ENCODE measurements around the gene CCNYL1. TPM values are rescaled to one million over a fixed set of nuclear protein-coding genes. Genes with fewer than 3 reads are reported as not detected.

The CCNYL1 gene
- total RNA-seq, 1 donor from 2014 or later, result 18.8 TPM

DNA sequence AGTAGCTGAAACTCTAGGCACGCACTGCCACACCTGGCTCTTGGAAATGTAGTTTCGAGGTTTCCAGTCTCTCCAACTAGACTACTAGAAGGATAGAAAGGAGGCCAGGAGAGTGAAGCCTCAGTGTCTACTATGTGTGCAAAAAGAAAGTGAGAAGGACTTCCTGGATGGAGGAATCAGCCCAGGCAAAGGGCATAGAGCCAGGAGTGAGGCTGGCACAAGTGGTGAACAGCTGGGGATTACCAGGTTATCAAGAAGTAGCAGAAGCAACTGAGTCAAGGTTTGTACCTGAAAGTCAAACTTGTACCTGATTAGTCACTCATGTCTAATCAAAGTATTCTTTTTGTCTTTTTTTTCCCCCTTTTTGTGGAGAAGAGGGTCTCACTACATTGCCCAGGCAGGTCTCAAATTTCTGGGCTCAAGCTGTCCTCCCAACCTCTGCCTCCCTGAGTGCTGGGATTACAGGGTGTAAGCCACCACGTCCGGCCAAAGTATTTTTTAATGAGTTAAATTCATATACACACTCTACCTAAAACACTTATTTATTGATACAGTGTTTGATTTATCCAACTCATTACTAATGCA lies 67.0 kb downstream of the CCNYL1 start:
- Mint-ChIP-seq H3K27me3 (no peaks in the 10 kb centered on the region), H3K9me3 (ENCODE audit: low read depth) (peaks cover 2% of the 10 kb centered on the region), H3K36me3 (ENCODE audit: insufficient read depth) (no peaks in the 10 kb centered on the region), H3K4me1 (ENCODE audit: low read depth) (peaks cover 24% of the 10 kb centered on the region), H3K27ac (no peak overlapping the region), H3K4me3 (ENCODE audit: low read depth) (no peak overlapping the region)
- no peak for DNase-seq (ENCODE audit: low spot score, unreplicated experiment)
- TF ChIP-seq, protein P1, sequence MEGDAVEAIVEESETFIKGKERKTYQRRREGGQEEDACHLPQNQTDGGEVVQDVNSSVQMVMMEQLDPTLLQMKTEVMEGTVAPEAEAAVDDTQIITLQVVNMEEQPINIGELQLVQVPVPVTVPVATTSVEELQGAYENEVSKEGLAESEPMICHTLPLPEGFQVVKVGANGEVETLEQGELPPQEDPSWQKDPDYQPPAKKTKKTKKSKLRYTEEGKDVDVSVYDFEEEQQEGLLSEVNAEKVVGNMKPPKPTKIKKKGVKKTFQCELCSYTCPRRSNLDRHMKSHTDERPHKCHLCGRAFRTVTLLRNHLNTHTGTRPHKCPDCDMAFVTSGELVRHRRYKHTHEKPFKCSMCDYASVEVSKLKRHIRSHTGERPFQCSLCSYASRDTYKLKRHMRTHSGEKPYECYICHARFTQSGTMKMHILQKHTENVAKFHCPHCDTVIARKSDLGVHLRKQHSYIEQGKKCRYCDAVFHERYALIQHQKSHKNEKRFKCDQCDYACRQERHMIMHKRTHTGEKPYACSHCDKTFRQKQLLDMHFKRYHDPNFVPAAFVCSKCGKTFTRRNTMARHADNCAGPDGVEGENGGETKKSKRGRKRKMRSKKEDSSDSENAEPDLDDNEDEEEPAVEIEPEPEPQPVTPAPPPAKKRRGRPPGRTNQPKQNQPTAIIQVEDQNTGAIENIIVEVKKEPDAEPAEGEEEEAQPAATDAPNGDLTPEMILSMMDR (IDR thresholded peaks at IDR 0.05; ENCODE audit: unreplicated experiment), result no peak

DNA sequence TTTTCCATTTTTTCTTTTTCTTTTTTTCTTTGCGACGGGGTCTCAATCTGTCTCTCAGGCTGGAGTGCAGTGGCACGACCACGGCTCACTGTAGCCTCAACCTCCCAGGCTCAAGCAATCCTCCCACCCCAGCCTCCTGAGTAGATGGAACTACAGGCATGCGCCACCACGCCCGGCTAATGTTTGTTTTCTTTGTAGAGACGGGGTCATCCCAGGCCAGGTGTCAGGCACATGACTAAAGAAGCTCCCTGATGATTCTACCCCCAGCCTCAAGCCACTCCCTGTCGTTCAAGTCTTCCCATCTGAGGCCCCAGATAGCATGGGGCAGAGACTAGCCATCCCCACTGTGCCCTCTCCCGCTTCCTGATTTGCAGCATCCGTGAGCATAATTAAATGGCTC lies 68.1 kb downstream of the CCNYL1 start:
- Mint-ChIP-seq H3K4me3 (ENCODE audit: low read depth) (no peak overlapping the region), H3K36me3 (ENCODE audit: insufficient read depth) (no peaks in the 10 kb centered on the region), H3K27me3 (no peaks in the 10 kb centered on the region), H3K4me1 (ENCODE audit: low read depth) (peaks cover 29% of the 10 kb centered on the region), H3K27ac (no peak overlapping the region), H3K9me3 (ENCODE audit: low read depth) (peaks cover 2% of the 10 kb centered on the region)
- TF ChIP-seq, protein P1 (IDR thresholded peaks at IDR 0.05; ENCODE audit: unreplicated experiment), result no peak
- no peak for DNase-seq (ENCODE audit: low spot score, unreplicated experiment)

- Mint-ChIP-seq H3K27me3 (no peaks in the 10 kb centered on the region), H3K36me3 (ENCODE audit: insufficient read depth) (no peaks in the 10 kb centered on the region), H3K9me3 (ENCODE audit: low read depth) (peaks cover 2% of the 10 kb centered on the region), H3K4me1 (ENCODE audit: low read depth) (peaks cover 30% of the 10 kb centered on the region), H3K27ac (peak overlapping the region; percentile 82), H3K4me3 (ENCODE audit: low read depth) (no peak overlapping the region)
- DNase-seq (ENCODE audit: low spot score, unreplicated experiment), result no peak
- TF ChIP-seq, protein P1 (IDR thresholded peaks at IDR 0.05; ENCODE audit: unreplicated experiment), result no peak
Measured at GRCh38 chr2:207782238-207783030, 71.0 kb downstream of the CCNYL1 start.

GRCh38 chr2:207783514-207783913 lies 72.1 kb downstream of the CCNYL1 start:
- TF ChIP-seq, protein P1 (IDR thresholded peaks at IDR 0.05; ENCODE audit: unreplicated experiment), result no peak
- Mint-ChIP-seq H3K4me1 (ENCODE audit: low read depth) (peaks cover 33% of the 10 kb centered on the region), H3K27ac (no peak overlapping the region), H3K4me3 (ENCODE audit: low read depth) (no peak overlapping the region), H3K27me3 (no peaks in the 10 kb centered on the region), H3K36me3 (ENCODE audit: insufficient read depth) (no peaks in the 10 kb centered on the region), H3K9me3 (ENCODE audit: low read depth) (peaks cover 2% of the 10 kb centered on the region)
- DNase-seq (ENCODE audit: low spot score, unreplicated experiment), result no peak

GRCh38 chr2:207784898-207785297 lies 73.5 kb downstream of the CCNYL1 start:
- no peak for DNase-seq (ENCODE audit: low spot score, unreplicated experiment)
- Mint-ChIP-seq H3K4me3 (ENCODE audit: low read depth) (no peak overlapping the region), H3K4me1 (ENCODE audit: low read depth) (peaks cover 33% of the 10 kb centered on the region), H3K27me3 (no peaks in the 10 kb centered on the region), H3K36me3 (ENCODE audit: insufficient read depth) (no peaks in the 10 kb centered on the region), H3K27ac (no peak overlapping the region), H3K9me3 (ENCODE audit: low read depth) (no peaks in the 10 kb centered on the region)
- TF ChIP-seq, protein P1 (IDR thresholded peaks at IDR 0.05; ENCODE audit: unreplicated experiment), result no peak
